RPMI8226 (cell line): ENCODE results near the gene MFSD12.
"Not testable (repeated sequence)": the region's sequence is repeated elsewhere in the genome, so short reads cannot be mapped to it uniquely, and the experiment has no call there.

Experiments used
- DNase-seq: peaks from one replicate; pipeline ENCODE4 v3.0.0-alpha.2; 2015

The MFSD12 gene

GRCh38 chr19:3535981-3536380 lies 21.4 kb downstream of the MFSD12 start:
- no peak for DNase-seq

- DNase-seq, result no peak
These were observed 21.8 kb downstream of the MFSD12 start for GRCh38 chr19:3535563-3535965.

- DNase-seq, result no peak
These were observed 22.2 kb downstream of the MFSD12 start for GRCh38 chr19:3535235-3535535.

GRCh38 chr19:3534375-3535234 lies 22.8 kb downstream of the MFSD12 start:
- DNase-seq, result no peak

- DNase-seq, result no peak
These were observed 23.7 kb downstream of the MFSD12 start for GRCh38 chr19:3533563-3534216.

GRCh38 chr19:3533033-3533432 lies 24.4 kb downstream of the MFSD12 start:
- no peak for DNase-seq

- DNase-seq, result no peak
These were observed 25.1 kb downstream of the MFSD12 start for GRCh38 chr19:3532154-3532786.

- no peak for DNase-seq
These were observed 25.7 kb downstream of the MFSD12 start for GRCh38 chr19:3531716-3532115.

GRCh38 chr19:3530389-3530788 lies 27.0 kb downstream of the MFSD12 start:
- no peak for DNase-seq

GRCh38 chr19:3529299-3529698 lies 28.1 kb downstream of the MFSD12 start:
- not testable (repeated sequence) for DNase-seq

GRCh38 chr19:3528539-3529211 lies 28.7 kb downstream of the MFSD12 start:
- no peak for DNase-seq

GRCh38 chr19:3528080-3528479 lies 29.3 kb downstream of the MFSD12 start:
- no peak for DNase-seq

- DNase-seq, result no peak
These were observed 30.0 kb downstream of the MFSD12 start for GRCh38 chr19:3527238-3527910.

GRCh38 chr19:3526507-3527237 lies 30.7 kb downstream of the MFSD12 start:
- DNase-seq, result no peak

- no peak for DNase-seq
These were observed 32.4 kb downstream of the MFSD12 start for GRCh38 chr19:3524904-3525451.

- no peak for DNase-seq
These were observed 33.1 kb downstream of the MFSD12 start for GRCh38 chr19:3524078-3524842.

- no peak for DNase-seq
These were observed 33.9 kb downstream of the MFSD12 start for GRCh38 chr19:3523361-3524077.

GRCh38 chr19:3522421-3523360 lies 34.7 kb downstream of the MFSD12 start:
- DNase-seq, result no peak

- no peak for DNase-seq
These were observed 36.3 kb downstream of the MFSD12 start for GRCh38 chr19:3521104-3521445.
